D721Med (cell line): ENCODE results near the gene LRRN2.
"Not testable (repeated sequence)": the region's sequence is repeated elsewhere in the genome, so short reads cannot be mapped to it uniquely, and the experiment has no call there.

Experiments used
- DNase-seq: peaks from one replicate; pipeline ENCODE4 v3.0.0; 2011; ENCODE audit warnings: low spot score; ENCODE audit not compliant: insufficient read length
- FAIRE-seq: peaks from 2 replicates; lab custom pipeline; 2011; peaks lifted over from hg19 to GRCh38; lab: Jason Lieb, UNC
- TF ChIP-seq, protein P1 (sequence below): IDR thresholded peaks from 2 replicates; pipeline ENCODE4 v1.5.1; 2012; ENCODE audit warnings: mild to moderate bottlenecking, control low read depth; ENCODE audit not compliant: insufficient read depth; ENCODE audit errors: missing control alignments

The LRRN2 gene

DNA sequence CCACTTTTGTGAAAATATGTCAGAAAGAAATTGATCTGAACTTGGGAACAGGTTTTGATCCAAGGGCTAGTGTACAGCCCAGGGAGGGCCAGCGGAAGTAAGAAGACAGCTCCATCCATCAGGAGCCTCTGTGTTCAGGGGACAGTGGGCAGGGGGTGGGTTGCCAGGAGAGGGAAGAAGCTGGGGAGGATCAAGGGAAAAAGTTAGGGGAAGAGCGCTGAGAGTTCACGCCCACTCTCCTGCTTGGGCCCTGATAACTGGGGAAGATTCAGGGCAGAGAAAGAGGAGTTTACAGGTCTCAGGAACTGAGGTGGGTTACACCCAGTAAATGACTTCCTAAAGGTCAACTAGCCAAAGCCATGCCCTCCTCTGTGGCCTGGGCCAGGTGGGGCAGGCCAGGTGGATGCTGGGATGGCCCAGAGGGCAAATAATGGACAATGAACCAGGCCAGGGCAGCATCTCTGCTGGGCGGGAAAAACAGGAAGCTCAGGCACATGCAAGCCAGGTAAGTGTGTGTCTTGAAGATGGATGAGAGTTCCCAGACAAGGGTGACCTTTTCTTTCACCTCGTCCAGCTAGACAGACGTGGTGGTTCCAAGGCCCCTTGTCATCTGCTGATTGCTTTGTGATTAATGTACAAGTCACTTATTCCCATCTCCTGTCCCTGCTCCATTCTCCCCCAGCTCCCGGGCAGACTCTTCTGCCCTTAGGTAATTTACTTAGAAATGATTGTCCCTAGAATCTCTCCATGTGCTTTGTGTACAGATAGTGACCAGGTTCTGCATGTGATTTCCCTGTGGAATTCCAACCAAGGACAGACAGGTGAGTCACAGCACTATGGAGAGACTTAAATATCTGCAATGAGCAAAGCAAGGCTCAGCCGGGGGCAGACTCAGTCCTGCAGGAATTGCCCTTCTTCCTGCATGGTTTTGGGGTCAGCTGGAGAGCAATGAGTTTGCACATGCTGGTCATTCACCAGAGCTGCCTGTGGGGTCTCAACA lies 112.3 kb downstream of the LRRN2 start:
- FAIRE-seq (no peak), DNase-seq (no peak)
- TF ChIP-seq, protein P1, sequence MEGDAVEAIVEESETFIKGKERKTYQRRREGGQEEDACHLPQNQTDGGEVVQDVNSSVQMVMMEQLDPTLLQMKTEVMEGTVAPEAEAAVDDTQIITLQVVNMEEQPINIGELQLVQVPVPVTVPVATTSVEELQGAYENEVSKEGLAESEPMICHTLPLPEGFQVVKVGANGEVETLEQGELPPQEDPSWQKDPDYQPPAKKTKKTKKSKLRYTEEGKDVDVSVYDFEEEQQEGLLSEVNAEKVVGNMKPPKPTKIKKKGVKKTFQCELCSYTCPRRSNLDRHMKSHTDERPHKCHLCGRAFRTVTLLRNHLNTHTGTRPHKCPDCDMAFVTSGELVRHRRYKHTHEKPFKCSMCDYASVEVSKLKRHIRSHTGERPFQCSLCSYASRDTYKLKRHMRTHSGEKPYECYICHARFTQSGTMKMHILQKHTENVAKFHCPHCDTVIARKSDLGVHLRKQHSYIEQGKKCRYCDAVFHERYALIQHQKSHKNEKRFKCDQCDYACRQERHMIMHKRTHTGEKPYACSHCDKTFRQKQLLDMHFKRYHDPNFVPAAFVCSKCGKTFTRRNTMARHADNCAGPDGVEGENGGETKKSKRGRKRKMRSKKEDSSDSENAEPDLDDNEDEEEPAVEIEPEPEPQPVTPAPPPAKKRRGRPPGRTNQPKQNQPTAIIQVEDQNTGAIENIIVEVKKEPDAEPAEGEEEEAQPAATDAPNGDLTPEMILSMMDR = no peak

DNA sequence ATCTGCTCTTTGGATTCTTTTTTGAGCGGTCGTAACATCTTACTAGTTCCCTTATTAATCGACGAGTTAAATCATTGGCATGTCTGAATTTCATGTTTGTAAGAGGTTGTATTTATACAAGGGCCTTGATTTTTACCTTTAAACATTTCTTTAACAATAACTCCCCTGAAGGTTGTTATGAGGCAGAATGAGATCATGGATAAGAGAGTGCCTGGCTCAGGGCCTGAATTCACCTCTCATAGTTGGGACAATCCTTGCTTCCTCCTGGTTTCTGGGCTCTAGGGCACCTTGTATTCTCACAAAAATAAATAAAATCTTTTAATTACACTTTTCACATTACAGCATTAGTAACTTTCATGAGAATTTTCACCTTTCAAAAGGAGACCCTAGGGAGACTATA lies 113.9 kb downstream of the LRRN2 start:
- FAIRE-seq = no peak
- DNase-seq = no peak
- TF ChIP-seq, protein P1 = no peak

DNA sequence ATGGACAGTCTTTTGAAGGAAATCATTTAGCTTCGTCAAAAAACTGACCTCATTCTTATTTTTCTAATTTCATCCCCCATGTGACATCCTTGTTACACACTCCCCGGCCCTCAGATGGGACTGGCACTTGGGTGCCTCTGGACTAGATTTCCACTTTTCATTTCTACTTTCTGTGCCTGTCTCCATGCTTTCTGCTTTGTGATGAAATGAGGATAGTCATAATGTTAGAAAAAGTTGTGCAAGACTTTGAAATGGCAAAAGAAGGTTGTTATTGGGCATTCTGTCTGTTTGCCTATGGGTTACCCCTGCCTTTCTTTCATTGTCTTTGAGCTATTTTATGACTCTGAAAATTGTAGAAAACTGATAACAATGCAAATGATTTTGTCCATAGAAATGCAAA lies 114.4 kb downstream of the LRRN2 start:
- TF ChIP-seq, protein P1 = no peak
- DNase-seq = no peak
- FAIRE-seq = no peak

DNA sequence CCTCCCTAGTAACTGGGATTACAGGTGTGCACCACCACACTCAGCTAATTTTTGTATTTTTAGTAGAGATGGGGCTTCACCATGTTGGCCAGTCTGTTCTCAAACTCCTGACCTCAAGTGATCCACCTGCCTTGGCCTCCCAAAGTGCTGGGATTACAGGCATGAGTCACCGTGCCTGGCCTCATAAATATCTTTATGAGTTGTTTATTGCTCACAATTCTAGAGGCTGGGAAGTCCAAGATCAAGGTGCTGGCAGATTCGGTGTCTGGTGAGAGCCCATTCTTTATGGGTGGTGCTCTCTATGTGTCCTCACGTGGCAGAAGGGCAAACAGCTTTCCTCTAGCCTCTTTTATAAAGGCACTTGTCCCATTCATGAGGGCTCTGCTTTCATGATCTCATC lies 115.5 kb downstream of the LRRN2 start:
- FAIRE-seq, DNase-seq: not testable (repeated sequence)

DNA sequence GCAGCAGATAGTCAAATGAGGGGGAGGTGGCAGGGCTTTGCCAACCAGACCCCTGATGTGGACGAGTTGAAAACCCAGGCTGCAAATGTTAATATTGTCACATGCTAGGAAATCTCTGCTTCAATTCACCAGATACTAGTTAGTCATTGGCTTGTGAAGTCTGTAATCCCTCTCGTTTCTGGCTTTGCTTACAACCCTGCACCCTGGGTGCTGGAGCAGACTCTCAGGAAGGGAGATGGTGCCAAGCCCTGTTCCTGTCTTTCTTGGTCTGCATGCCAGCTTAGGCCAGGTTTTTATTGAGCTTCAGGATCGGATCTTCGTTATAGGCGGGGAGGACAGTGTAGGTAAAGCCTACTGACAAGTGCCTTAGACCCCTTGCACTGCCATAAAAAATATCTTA lies 116.1 kb downstream of the LRRN2 start:
- FAIRE-seq (no peak), DNase-seq (no peak)
- TF ChIP-seq, protein P1 = no peak

DNA sequence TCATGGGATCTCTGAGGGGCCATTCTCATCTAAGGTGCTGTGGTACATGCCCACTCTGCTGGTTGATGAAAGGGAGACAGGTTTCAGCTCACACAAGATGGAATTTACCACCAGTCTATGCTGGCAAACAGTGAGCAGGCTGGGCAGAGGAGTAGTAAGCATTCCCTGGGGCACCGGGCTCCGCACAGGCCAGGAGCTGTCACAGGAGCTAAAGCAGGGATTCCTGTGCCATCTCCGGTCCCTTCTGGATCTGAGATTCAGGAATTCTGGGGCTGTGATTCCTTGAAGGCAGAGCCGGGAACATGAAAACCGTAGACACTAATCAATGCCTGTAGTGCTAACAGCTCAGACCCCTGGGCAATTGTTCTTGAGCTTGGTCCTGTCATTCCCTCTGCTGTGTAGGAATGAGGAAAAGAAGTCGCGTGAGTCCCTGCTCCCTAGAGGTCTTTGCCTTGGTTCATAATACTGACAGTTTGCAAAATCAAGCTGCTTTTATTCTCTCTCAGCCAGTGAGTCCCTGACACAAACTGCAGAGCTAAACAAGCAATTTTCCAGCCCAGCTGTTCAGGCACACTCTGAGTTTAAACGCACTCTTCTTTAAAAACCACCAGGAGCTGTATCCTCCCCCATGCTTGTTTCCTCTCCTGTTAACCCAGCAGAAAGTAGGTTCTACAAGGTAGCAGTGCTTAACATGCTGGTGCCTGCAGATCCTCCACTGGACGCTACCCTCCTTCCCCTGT lies 116.8 kb downstream of the LRRN2 start:
- TF ChIP-seq, protein P1 = no peak
- FAIRE-seq = no peak
- no peak for DNase-seq
